ENCODE measurements around the gene ATP8B2.
"Not testable (repeated sequence)": the region's sequence is repeated elsewhere in the genome, so short reads cannot be mapped to it uniquely, and the experiment has no call there.

Gene ATP8B2

GRCh38 chr1:154323493-154323892 is 1.8 kb upstream of the ATP8B2 start:
- DNase-seq (ENCODE audit: low spot score): no peak

GRCh38 chr1:154324241-154324640 is 1.1 kb upstream of the ATP8B2 start:
- DNase-seq (ENCODE audit: low spot score): no peak

- DNase-seq (ENCODE audit: low spot score): no peak
Measured at GRCh38 chr1:154325583-154326545, 539 bp downstream of the ATP8B2 start.

- no peak for DNase-seq (ENCODE audit: low spot score)
Measured at GRCh38 chr1:154326546-154327465, 1.5 kb downstream of the ATP8B2 start.

DNA sequence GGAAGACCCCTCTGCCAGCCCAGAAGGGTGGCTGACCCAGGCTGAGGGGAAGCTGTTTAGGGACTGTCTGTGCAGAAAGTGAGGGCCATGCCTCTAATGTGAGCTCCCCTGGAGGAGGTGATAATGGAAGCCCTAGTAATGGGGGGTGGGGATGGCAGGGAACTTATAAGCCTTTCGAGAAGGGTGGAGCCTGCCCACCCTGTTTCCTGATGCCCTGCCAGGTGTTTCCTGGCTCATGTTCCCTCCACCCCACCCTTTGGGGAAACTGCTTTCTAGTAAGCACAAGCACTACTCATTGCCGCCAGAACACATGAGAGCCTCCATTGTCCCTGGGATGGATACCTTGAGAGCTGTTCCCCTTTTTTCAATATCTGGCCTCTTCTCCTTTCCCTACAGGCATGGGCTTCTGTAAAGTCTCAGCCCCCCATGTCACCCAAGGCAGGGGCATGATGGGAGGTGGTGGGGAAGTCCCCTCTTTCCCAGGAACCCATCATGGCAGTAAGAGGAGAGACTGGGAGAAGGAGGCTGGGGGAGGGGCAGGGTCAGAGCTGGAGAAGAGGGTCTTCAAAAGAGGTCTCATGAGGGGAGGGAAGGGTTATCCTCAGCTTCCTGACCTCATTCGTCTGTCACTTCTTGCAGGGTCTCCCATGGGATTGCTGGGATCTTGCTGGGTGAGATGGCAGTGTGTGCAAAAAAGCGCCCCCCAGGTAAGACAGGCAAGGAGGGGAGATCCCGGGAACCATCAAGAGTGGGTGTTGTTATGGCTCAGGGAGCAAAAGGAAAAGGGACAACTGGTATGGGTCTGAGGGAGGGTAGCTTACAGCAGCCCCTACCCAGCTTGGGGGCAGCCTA is 2.4 kb downstream of the ATP8B2 start:
- DNase-seq (ENCODE audit: low spot score): peak; percentile 49

GRCh38 chr1:154328318-154329151 is 3.2 kb downstream of the ATP8B2 start:
- DNase-seq (ENCODE audit: low spot score): peak; percentile 87

GRCh38 chr1:154329152-154329521 is 3.8 kb downstream of the ATP8B2 start:
- DNase-seq (ENCODE audit: low spot score): no peak

DNA sequence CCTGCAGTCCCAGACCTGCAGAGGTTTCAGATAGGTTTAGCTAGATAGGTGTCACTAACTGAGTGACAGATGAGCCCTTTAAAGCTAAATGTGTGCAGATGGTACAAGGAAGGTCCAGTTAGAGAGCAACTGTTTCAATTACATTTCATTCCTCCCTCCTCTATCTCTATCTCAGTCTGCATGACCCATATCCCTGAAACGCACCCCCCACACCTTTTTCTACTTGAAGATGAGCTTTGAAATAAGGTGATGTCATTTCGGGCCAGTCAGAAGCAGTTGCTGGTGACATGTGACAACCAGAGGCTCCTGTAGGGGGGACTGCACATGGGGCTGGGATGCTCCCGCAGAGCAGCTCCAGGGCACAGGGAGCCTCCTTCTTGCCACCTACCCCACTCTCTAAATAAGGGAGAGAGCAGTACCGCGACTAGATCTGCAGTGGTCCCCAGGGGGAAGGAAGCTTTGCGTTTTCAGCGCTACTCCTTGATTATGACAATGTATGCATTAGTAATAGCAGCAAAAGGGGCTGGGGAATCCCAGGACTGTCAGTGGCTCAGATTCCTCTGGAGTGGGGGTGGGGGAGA is 4.3 kb downstream of the ATP8B2 start:
- DNase-seq (ENCODE audit: low spot score): no peak

GRCh38 chr1:154330669-154331068 is 5.3 kb downstream of the ATP8B2 start:
- DNase-seq (ENCODE audit: low spot score): no peak

DNA sequence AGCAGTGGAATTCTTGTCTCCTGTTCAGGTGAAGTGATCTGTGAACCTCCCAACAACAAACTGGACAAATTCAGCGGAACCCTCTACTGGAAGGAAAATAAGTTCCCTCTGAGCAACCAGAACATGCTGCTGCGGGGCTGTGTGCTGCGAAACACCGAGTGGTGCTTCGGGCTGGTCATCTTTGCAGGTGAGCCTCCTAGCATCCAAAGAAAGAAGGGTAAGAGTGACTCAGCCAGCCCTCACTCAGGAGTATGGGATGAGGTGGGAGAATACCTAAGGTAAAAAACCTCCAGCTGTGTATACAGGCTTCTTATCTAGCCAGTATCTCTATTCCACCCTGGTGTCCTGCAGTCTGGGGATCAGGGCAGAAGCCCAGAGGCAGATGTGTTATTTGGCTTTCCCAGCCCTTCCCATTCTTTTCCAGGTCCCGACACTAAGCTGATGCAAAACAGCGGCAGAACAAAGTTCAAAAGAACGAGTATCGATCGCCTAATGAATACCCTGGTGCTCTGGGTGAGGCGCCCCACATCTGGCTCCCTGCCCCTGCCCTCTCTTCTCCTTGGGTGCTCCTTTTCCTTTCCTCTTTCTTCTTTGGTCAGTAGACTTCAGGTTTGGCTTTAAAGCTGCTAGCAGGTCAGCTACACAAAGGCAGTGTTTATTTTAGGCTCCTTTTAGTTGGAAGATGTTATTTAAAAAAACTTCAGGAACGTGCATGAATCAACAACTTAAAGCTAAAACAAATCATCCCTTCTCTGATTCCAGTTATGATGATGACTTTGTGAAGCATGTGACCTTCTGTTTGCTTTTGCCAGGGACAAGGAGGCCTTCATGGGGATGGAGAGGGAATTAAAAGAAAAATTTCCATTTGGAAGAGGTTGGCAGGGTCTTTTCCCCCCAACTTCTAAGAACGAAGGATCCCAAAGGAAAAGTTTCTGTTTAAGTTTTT is 9.0 kb downstream of the ATP8B2 start:
- no peak for DNase-seq (ENCODE audit: low spot score)

- DNase-seq (ENCODE audit: low spot score): peak; percentile 92
Measured at GRCh38 chr1:154335025-154335714, 9.8 kb downstream of the ATP8B2 start.

GRCh38 chr1:154337253-154337894 is 12.0 kb downstream of the ATP8B2 start:
- peak; percentile 52 for DNase-seq (ENCODE audit: low spot score)

- DNase-seq (ENCODE audit: low spot score): no peak
Measured at GRCh38 chr1:154338875-154339274, 13.6 kb downstream of the ATP8B2 start.

DNA sequence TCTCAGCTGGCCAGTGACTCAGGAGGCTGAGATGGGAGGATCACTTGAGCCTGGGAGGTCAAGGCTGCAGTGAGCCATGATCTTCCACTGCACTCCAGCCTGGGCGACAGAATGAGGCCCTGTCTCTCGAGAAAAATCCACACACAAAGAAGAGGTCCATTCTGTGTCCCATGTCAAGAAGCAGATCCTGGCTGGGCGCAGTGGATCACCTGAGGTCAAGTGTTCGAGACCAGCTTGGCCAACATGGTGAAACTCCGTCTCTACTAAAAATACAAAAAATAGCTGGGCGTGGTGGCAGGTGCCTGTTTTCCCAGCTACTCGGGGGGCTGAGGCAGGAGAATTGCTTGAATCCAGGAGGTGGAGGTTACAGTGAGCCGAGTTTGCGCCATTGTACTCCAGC is 16.0 kb downstream of the ATP8B2 start:
- not testable (repeated sequence) for DNase-seq (ENCODE audit: low spot score)

- DNase-seq (ENCODE audit: low spot score): no peak
Measured at GRCh38 chr1:154342132-154342531, 16.8 kb downstream of the ATP8B2 start.

GRCh38 chr1:154342836-154343472 is 17.6 kb downstream of the ATP8B2 start:
- DNase-seq (ENCODE audit: low spot score): peak; percentile 83

- peak; percentile 76 for DNase-seq (ENCODE audit: low spot score)
Measured at GRCh38 chr1:154344977-154345837, 19.9 kb downstream of the ATP8B2 start.
